Esophagus squamous epithelium (tissue), 5 donors: Measurements from ENCODE around the gene CD82. TPM values are rescaled to one million over a fixed set of nuclear protein-coding genes. Genes with fewer than 3 reads are reported as not detected.

Source experiments
- DNase-seq: peaks from one replicate; lab custom pipeline; 2025; lab: John Stamatoyannopoulos, UW
- H3K27ac ChIP-seq, 4 donors: fragments of 200-600 bp; sonication (generic); one replicate each; pipeline ENCODE4 v1.5.1; 2016 to 2019; ENCODE audit warnings: mild to moderate bottlenecking in 1 of 4
- H3K27me3 ChIP-seq, 4 donors: fragments of 200-600 bp; sonication (generic); 1 replicate in 3 of 4; 2 replicates in 1 of 4; pipeline versions ENCODE4 v1.5.1 to v1.6.0; 2017 to 2021; ENCODE audit warnings: antibody characterized with exemption in 1 of 4
- H3K36me3 ChIP-seq, 3 donors: fragments of 200-600 bp; sonication (generic); one replicate each; pipeline ENCODE4 v1.5.1; 2016 to 2019
- H3K4me1 ChIP-seq, 3 donors: fragments of 200-600 bp; sonication (generic); one replicate each; pipeline ENCODE4 v1.5.1; 2017 to 2019
- H3K4me3 ChIP-seq, 4 donors: fragments of 200-600 bp; sonication (generic); 1 replicate in 3 of 4; 2 replicates in 1 of 4; pipeline ENCODE4 v1.5.1; 2016 to 2019; ENCODE audit warnings: mild to moderate bottlenecking in 2 of 4, moderate library complexity in 1 of 4
- H3K9me3 ChIP-seq, 3 donors: fragments of 200-600 bp; sonication (generic); one replicate each; pipeline ENCODE4 v1.5.1; 2016 to 2019
- POLR2A ChIP-seq, 4 donors: fragments of 450-650 bp; IDR thresholded peaks; one replicate each; pipeline ENCODE4 v1.6.1; 2017; ENCODE audit warnings: antibody characterized with exemption in 4 of 4, mild to moderate bottlenecking in 4 of 4, moderate library complexity in 3 of 4
- WGBS, 2 donors: methylation state at CpG; one replicate each; pipeline ENCODE4 v1.1.5; 2018; 5-methylcytosine and 5-hydroxymethylcytosine counted together
- intact Hi-C: fragments of 100-400 bp; cut with DNase I; formaldehyde crosslinking; loops from one replicate; pipeline ENCODE4 v1.15.0; 2022
- total RNA-seq, 4 donors: library from RNA; depleted of rRNA; stranded (reverse); fragments of >200 nt; gene quantifications; one replicate each; pipeline ENCODE4 v1.1.0, GENCODE V29; 2016
- TF ChIP-seq, protein P1 (sequence below), 6 experiments: fragments of 450-650 bp in 4 of 6; fragments of 200-600 bp in 2 of 6; sonication (generic) in 2 of 6; IDR thresholded peaks; one replicate each; pipeline ENCODE4 v1.5.1; 2016 to 2019; ENCODE audit warnings: antibody characterized with exemption in 6 of 6, mild to moderate bottlenecking in 4 of 6, moderate library complexity in 4 of 6
- donor health status: DM: yes; HTN: yes; CAD: no.

The CD82 gene, protein sequence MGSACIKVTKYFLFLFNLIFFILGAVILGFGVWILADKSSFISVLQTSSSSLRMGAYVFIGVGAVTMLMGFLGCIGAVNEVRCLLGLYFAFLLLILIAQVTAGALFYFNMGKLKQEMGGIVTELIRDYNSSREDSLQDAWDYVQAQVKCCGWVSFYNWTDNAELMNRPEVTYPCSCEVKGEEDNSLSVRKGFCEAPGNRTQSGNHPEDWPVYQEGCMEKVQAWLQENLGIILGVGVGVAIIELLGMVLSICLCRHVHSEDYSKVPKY
- total RNA-seq: 100 to 1,000 TPM in 3 of 4 donors, 10 to 100 TPM in 1; 70.9 to 137 (median 108) TPM

DNA sequence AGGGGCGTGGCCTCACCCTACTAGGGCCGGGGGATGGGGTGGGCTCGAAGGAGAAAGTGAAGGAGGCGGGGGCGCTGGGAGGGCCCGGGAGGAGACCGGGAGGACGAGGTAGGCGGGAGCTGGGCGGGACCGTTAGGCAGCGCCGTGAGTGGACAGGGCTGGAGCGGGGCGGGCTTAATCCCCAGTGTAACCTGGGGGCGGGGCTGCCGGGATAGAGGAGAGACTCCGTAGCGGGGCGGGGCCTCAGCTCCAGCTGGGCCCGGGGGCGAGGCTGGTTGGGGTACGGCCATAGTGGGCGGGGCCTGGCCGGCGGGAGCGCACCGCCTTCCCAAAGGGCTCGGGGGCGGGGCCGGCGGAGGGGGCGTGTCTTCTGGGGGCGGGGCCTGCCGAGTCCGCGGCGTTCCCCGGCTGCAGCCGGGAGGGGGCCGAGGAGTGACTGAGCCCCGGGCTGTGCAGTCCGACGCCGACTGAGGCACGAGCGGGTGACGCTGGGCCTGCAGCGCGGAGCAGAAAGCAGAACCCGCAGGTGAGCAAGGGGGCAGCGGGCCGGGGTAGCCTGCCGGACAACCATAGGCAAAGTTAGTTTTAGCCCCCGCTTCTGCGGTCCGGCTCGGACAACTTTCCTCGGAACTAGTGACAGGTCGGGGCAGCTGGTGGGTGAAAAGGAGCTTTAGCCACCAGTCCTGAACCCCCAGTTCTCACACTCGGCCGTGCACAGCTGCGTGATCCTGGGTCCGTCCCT lies at the start of gene CD82:
TSS of gene CD82 (plus strand) at position 453 of the 742 bp plus-strand sequence. CDS start 29,000 bp downstream, outside the sequence.
- Histone ChIP-seq H3K9me3 (no peaks in the 10 kb centered on the region), H3K27ac (peak within 1 kb of the TSS; percentile 94 to 98 (median 96)), H3K36me3 (peaks cover 0 to 9% (median 0%) of the 10 kb centered on the region in 3 donors), H3K4me3 (peak within 1 kb of the TSS; percentile 57 to 84 (median 68)), H3K4me1 (peaks cover 46 to 95% (median 83%) of the 10 kb centered on the region in 3 donors), H3K27me3 (no peaks in the 10 kb centered on the region)
- TF ChIP-seq, protein P1, sequence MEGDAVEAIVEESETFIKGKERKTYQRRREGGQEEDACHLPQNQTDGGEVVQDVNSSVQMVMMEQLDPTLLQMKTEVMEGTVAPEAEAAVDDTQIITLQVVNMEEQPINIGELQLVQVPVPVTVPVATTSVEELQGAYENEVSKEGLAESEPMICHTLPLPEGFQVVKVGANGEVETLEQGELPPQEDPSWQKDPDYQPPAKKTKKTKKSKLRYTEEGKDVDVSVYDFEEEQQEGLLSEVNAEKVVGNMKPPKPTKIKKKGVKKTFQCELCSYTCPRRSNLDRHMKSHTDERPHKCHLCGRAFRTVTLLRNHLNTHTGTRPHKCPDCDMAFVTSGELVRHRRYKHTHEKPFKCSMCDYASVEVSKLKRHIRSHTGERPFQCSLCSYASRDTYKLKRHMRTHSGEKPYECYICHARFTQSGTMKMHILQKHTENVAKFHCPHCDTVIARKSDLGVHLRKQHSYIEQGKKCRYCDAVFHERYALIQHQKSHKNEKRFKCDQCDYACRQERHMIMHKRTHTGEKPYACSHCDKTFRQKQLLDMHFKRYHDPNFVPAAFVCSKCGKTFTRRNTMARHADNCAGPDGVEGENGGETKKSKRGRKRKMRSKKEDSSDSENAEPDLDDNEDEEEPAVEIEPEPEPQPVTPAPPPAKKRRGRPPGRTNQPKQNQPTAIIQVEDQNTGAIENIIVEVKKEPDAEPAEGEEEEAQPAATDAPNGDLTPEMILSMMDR (IDR thresholded peaks at IDR 0.05): peak in 2 of 6 experiments; percentile 26 to 39
- TF ChIP-seq POLR2A (IDR thresholded peaks at IDR 0.05): peak in 2 of 4 donors; percentile 81 to 88
- intact Hi-C loops: no loop called here
- DNase-seq: peak; percentile 97
- WGBS, 2 donors: 0 to 1% methylated on average over 5 to 24 of the region's 64 CpGs

DNA sequence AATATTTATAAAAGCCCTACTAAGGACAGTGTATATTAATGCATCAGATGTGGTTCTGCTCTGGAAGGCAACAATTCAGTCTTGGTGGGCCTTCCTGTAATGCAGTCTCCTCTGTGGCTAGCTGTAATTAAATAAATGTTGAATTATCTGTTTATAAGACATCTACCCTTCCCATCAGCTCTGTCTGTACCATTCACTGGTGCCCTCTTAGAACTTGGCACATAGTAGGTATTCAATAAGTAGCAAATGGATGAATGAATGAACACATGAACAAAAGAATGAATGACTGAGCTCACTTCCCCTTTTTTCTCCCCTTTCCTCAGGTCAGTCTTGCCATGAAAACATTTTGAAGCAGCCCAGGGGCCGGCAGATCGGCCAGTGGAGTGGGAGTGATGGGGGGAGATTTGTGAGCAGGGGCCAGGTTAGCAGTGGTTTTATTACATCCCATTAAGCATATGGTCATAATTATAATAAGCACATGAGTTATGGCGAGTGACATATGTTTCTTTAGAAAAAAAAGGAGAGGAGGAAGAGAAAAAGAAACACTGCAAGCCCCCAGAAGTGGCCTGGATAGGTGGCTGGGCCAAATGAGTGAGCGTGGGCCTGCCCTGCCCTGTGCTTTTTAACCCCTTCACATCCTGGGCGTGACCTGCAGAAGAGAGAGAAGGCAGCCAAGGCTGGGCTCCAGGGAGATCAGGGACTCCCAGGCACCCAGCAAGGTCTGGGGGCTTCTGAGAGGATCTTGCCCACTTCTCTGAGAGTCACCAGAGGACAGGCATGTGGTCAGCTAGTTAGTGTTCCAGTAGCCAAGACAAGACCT lies 48.6 kb upstream of the CD82 start:
- no peak for TF ChIP-seq POLR2A (IDR thresholded peaks at IDR 0.05)
- TF ChIP-seq, protein P1 (IDR thresholded peaks at IDR 0.05): no peak
- no peak overlapping the region for H3K27ac ChIP-seq
- H3K4me1 ChIP-seq: peaks cover 0 to 17% (median 4%) of the 10 kb centered on the region in 3 donors
- intact Hi-C loops: no loop called here
- WGBS, 2 donors: 57 to 78% methylated on average over 5 of the region's 5 CpGs
- no peaks in the 10 kb centered on the region for H3K36me3 ChIP-seq
- no peaks in the 10 kb centered on the region for H3K9me3 ChIP-seq
- DNase-seq: no peak
- H3K4me3 ChIP-seq: no peak overlapping the region
- H3K27me3 ChIP-seq: peaks cover 0 to 29% (median 0%) of the 10 kb centered on the region in 4 donors

DNA sequence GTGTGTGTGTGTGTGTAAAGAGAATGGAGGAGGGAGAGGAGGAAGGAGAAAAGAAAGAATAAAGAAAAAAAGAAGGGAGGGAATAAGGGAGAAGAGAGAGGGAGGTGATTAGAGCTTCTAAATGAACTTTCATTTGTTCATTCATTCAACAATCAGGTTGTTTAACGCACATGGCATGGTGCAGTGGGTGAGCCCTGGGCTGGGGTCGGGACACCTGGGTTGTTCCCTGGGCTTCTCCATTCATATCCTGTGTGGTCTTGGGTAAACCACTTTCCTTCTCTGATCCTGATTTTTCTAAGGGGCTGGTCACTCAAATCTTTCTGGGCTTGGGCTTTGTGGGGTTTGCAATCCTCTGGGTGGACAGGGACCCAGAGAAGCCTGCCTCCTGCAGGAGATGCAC lies 47.9 kb upstream of the CD82 start:
- Histone ChIP-seq H3K27ac (no peak overlapping the region), H3K9me3 (no peaks in the 10 kb centered on the region), H3K27me3 (peaks cover 0 to 30% (median 0%) of the 10 kb centered on the region in 4 donors), H3K36me3 (no peaks in the 10 kb centered on the region), H3K4me3 (no peak overlapping the region), H3K4me1 (peaks cover 0 to 17% (median 4%) of the 10 kb centered on the region in 3 donors)
- TF ChIP-seq, protein P1 (IDR thresholded peaks at IDR 0.05): no peak
- TF ChIP-seq POLR2A (IDR thresholded peaks at IDR 0.05): no peak
- no peak for DNase-seq
- intact Hi-C loops: no loop called here
- WGBS, 2 donors: 66 to 88% methylated on average over 2 of the region's 2 CpGs

DNA sequence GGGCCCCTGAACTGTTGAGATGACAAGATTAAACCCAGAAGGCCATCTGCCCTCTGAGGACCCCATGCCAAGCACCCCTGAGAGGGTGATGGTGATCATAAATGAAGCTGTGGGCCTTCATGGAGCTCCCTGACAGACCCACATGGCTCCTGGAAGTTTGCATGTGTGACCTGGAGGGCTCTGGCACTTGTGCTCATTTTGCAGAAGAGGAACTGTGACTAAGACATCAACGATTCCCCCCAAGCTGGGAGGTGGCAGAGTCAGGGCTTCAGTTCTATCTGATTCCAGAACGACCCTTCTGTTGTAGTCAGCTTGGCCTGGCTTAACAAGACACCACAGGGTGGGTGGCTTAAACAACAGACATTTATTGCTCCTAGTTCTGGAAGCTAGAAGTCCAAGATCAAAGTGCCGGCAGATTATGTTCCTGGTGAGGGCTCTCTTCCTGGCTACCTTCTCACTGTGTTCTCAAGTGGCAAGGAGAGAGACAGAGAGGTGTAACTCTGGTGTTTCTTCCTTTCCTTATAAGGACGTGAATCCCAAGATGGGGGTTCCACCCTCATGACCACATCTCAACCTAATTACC lies 46.4 kb upstream of the CD82 start:
- intact Hi-C loops: no loop called here
- WGBS, 2 donors: 62 to 67% methylated on average over 3 to 4 of the region's 4 CpGs
- no peak overlapping the region for H3K4me3 ChIP-seq
- H3K27me3 ChIP-seq: peaks cover 0 to 36% (median 0%) of the 10 kb centered on the region in 4 donors
- H3K27ac ChIP-seq: no peak overlapping the region
- no peaks in the 10 kb centered on the region for H3K36me3 ChIP-seq
- TF ChIP-seq POLR2A (IDR thresholded peaks at IDR 0.05): no peak
- TF ChIP-seq, protein P1 (IDR thresholded peaks at IDR 0.05): no peak
- H3K9me3 ChIP-seq: no peaks in the 10 kb centered on the region
- H3K4me1 ChIP-seq: peaks cover 0 to 17% (median 4%) of the 10 kb centered on the region in 3 donors
- no peak for DNase-seq
